HEK293 (cell line): ENCODE measurements around the gene DHX8.

Source experiments
- ZEB2 ChIP-seq: fragments of 450-650 bp; formaldehyde crosslinking; IDR thresholded peaks from 2 replicates; pipeline ENCODE4 v1.5.1; 2016; ENCODE audit warnings: missing biosample characterization, missing genetic modification characterization
- ZNF146 ChIP-seq: fragments of 450-650 bp; formaldehyde crosslinking; IDR thresholded peaks from 2 replicates; pipeline ENCODE4 v1.5.1; 2016; ENCODE audit warnings: missing biosample characterization, missing genetic modification characterization
- TF ChIP-seq, protein P1 (sequence below): fragments of 450-650 bp; formaldehyde crosslinking; IDR thresholded peaks from 2 replicates; pipeline ENCODE4 v1.5.1; 2016; ENCODE audit warnings: missing biosample characterization, missing genetic modification characterization

DNA sequence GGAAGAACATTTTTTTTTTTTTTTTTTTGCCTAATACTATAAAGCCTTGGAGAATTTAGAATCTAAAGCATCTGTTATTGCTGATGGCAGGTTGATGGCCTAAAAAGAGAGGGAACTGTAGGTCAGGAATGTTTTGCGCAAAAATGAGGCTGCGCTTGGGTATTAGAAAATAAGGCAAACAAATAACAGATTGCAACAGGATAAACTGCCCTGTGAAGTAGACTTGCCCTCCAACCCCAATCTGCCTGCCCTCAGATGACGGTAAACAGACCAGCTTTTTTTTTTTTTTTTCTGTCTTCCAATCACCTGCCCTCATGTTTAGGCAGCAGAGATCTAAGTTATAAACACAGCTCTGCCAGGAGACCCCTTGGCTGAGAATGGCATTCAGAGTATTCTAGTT, 3.8 kb upstream of the DHX8 start:
- TF ChIP-seq ZEB2 (tag by site-specific recombination) (no peak), ZNF146 (tag by site-specific recombination) (no peak)
- TF ChIP-seq, protein P1, sequence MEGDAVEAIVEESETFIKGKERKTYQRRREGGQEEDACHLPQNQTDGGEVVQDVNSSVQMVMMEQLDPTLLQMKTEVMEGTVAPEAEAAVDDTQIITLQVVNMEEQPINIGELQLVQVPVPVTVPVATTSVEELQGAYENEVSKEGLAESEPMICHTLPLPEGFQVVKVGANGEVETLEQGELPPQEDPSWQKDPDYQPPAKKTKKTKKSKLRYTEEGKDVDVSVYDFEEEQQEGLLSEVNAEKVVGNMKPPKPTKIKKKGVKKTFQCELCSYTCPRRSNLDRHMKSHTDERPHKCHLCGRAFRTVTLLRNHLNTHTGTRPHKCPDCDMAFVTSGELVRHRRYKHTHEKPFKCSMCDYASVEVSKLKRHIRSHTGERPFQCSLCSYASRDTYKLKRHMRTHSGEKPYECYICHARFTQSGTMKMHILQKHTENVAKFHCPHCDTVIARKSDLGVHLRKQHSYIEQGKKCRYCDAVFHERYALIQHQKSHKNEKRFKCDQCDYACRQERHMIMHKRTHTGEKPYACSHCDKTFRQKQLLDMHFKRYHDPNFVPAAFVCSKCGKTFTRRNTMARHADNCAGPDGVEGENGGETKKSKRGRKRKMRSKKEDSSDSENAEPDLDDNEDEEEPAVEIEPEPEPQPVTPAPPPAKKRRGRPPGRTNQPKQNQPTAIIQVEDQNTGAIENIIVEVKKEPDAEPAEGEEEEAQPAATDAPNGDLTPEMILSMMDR (tag by site-specific recombination): no peak
